A673 (cell line): ENCODE measurements around the gene SSBP3. TPM values are rescaled to one million over a fixed set of nuclear protein-coding genes. Genes with fewer than 3 reads are reported as not detected.

Experiments used
- BruUV-seq: library from RNA; stranded (reverse); fragments of 400-500 nt; replicated peaks from 2 replicates; lab custom pipeline; 2021; lab: Mats Ljungman, UMichigan
- CTCF ChIA-PET: fragments of 300-600 bp; sonication (Branson Sonifier 250); formaldehyde crosslinking; loops from one replicate; lab custom pipeline; 2022; ENCODE audit warnings: antibody characterized with exemption; lab: Charles Lee
- POLR2A ChIA-PET: fragments of 300-600 bp; sonication (Branson Sonifier 250); formaldehyde crosslinking; loops from one replicate; lab custom pipeline; 2022; ENCODE audit warnings: antibody characterized with exemption; ENCODE audit not compliant: low non-redundant PET; lab: Charles Lee
- DNase-seq: peaks from one replicate; pipeline ENCODE4 v3.0.0-alpha.2; 2015; ENCODE audit warnings: low spot score
- H3K27ac ChIP-seq: fragments of 200-600 bp; sonication (generic); 2 replicates; pipeline ENCODE4 v1.5.1; 2016; ENCODE audit warnings: mixed run types, low read depth, mild to moderate bottlenecking, mixed read lengths, antibody characterized with exemption, low read length; ENCODE audit not compliant: poor library complexity, severe bottlenecking
- H3K27me3 ChIP-seq: fragments of 200-600 bp; sonication (generic); replicated peaks from 2 replicates; pipeline ENCODE4 v1.6.1; 2017; ENCODE audit warnings: mixed run types, low read depth, mild to moderate bottlenecking, mixed read lengths, antibody characterized with exemption, low read length; ENCODE audit not compliant: insufficient read depth, poor library complexity
- H3K36me3 ChIP-seq: fragments of 200-600 bp; sonication (generic); 2 replicates; pipeline ENCODE4 v1.6.1; 2016; ENCODE audit warnings: mixed run types, mild to moderate bottlenecking, mixed read lengths, antibody characterized with exemption, low read length; ENCODE audit not compliant: insufficient read depth, poor library complexity, severe bottlenecking
- H3K4me1 ChIP-seq: fragments of 200-600 bp; sonication (generic); 2 replicates; pipeline ENCODE4 v1.6.1; 2017; ENCODE audit warnings: mixed run types, mild to moderate bottlenecking, mixed read lengths, antibody characterized with exemption, low read length; ENCODE audit not compliant: insufficient read depth, poor library complexity, severe bottlenecking
- H3K4me3 ChIP-seq: fragments of 200-600 bp; sonication (generic); 2 replicates; pipeline ENCODE4 v1.5.1; 2016; ENCODE audit warnings: low read depth, mixed run types, mild to moderate bottlenecking, mixed read lengths, low read length; ENCODE audit not compliant: poor library complexity, severe bottlenecking
- H3K9me3 ChIP-seq: fragments of 200-600 bp; sonication (generic); 2 replicates; pipeline ENCODE4 v1.6.1; 2016; ENCODE audit warnings: mixed run types, low read depth, mild to moderate bottlenecking, mixed read lengths, antibody characterized with exemption, low read length; ENCODE audit not compliant: poor library complexity, severe bottlenecking
- EZH2 ChIP-seq: fragments of 200-600 bp; sonication (generic); IDR thresholded peaks from 2 replicates; pipeline ENCODE4 v1.6.1; 2017; ENCODE audit warnings: borderline replicate concordance, low read depth, mild to moderate bottlenecking, mixed read lengths, antibody characterized with exemption, low read length; ENCODE audit not compliant: poor library complexity, severe bottlenecking
- intact Hi-C: fragments of 100-400 bp; cut with micrococcal nuclease; formaldehyde crosslinking; loops from one replicate; pipeline ENCODE4 v1.10.0; 2022; ENCODE audit not compliant: unreplicated experiment
- total RNA-seq: library from RNA; stranded (reverse); gene quantifications from 2 replicates; pipeline ENCODE4 v1.2.3, GENCODE V29; 2021
- TF ChIP-seq, protein P1 (sequence below): fragments of 300-800, 200-600 bp; sonication (generic); conservative IDR thresholded peaks from 2 replicates; pipeline ENCODE4 v1.5.1; 2017; ENCODE audit warnings: low read depth, mild to moderate bottlenecking, antibody characterized with exemption, low read length, moderate library complexity, mixed read lengths

SSBP3 gene
- total RNA-seq, 1 experiment from 2014 or later, result 43.0 TPM

DNA sequence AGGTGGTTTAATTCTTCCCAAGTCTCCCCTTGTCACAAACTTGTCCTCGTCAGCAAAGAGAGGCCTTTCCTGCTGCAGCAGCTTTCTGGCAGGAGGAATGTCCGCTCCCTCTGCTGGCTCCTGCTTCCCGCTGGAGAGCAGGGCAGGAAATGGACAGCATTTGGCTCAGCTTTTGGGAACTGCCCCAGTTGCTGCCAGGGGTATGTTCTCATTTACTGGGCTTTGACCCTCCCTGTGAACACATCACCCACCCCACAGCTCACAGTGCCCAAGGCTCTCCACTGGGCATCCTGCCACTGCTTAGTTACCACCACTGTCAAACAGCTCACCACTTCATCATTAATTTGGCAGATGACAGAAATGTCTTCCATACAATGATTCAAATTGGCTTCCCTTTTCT, 130.8 kb downstream of the SSBP3 start:
- peaks cover 22% of the 10 kb centered on the region for H3K4me1 ChIP-seq
- intact Hi-C loops, result no loop called here
- TF ChIP-seq EZH2, result no peak
- TF ChIP-seq, protein P1, sequence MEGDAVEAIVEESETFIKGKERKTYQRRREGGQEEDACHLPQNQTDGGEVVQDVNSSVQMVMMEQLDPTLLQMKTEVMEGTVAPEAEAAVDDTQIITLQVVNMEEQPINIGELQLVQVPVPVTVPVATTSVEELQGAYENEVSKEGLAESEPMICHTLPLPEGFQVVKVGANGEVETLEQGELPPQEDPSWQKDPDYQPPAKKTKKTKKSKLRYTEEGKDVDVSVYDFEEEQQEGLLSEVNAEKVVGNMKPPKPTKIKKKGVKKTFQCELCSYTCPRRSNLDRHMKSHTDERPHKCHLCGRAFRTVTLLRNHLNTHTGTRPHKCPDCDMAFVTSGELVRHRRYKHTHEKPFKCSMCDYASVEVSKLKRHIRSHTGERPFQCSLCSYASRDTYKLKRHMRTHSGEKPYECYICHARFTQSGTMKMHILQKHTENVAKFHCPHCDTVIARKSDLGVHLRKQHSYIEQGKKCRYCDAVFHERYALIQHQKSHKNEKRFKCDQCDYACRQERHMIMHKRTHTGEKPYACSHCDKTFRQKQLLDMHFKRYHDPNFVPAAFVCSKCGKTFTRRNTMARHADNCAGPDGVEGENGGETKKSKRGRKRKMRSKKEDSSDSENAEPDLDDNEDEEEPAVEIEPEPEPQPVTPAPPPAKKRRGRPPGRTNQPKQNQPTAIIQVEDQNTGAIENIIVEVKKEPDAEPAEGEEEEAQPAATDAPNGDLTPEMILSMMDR, result no peak
- ChIA-PET CTCF (no interaction called here), POLR2A (no interaction called here)
- no peak overlapping the region for H3K27ac ChIP-seq
- BruUV-seq, result no TSS peak
- no peaks in the 10 kb centered on the region for H3K9me3 ChIP-seq
- no peak overlapping the region for H3K4me3 ChIP-seq
- H3K27me3 ChIP-seq, result no peaks in the 10 kb centered on the region
- H3K36me3 ChIP-seq, result no peaks in the 10 kb centered on the region
- no peak for DNase-seq

DNA sequence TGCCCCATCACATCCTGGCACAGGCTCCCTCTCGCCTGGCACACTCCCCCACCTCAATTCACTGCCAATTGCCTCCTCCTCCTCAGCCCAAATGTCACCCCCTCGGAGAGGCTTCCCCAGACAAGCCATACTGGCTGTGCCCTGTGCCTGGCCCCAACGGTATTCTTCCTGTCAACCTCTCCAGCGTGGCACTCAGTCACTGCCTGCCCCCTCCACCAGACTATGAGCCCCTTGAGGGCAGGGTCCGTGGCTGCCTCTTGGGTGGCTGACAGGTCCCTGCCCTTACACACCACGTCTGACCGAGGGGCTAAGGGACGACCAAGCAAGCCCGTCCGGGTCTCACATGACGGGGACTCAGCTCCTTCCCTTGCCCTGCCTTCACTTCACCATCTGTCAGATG, 131.3 kb downstream of the SSBP3 start:
- intact Hi-C loops, result no loop called here
- Histone ChIP-seq H3K36me3 (no peaks in the 10 kb centered on the region), H3K27me3 (no peaks in the 10 kb centered on the region), H3K4me1 (peaks cover 22% of the 10 kb centered on the region), H3K4me3 (no peak overlapping the region), H3K27ac (no peak overlapping the region), H3K9me3 (no peaks in the 10 kb centered on the region)
- no peak for DNase-seq
- CTCF ChIA-PET, result no interaction called here
- POLR2A ChIA-PET, result no interaction called here
- BruUV-seq, result no TSS peak
- TF ChIP-seq, protein P1, result no peak
- no peak for TF ChIP-seq EZH2

DNA sequence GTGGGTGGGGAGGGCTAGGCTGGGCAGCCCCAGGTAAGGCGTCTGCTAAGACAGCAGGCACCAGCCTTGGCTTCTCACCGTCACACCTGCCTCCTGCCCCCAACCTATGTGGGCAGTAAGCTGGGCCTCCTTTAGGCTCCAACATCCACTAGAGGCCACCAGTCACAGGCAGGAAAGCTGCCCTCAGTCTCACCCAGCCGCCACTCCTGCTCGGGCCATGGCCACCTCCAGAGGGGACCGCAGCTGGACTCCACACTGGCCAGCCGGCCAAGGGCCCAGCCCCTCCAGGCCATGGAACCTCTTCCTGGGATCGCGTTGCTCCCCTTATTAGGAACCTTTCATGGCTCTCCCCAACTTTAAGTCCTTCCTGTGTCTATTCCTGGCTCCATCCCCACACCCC, 131.7 kb downstream of the SSBP3 start:
- no peak for TF ChIP-seq EZH2
- TF ChIP-seq, protein P1, result no peak
- H3K36me3 ChIP-seq, result no peaks in the 10 kb centered on the region
- ChIA-PET CTCF (interaction anchor here (0.6 kb wide), 1 partner anchor 78 kb away, joined by 5 read pairs; no protein-coding TSS in a partner anchor), POLR2A (no interaction called here)
- no peaks in the 10 kb centered on the region for H3K27me3 ChIP-seq
- H3K9me3 ChIP-seq, result no peaks in the 10 kb centered on the region
- intact Hi-C loops, result no loop called here
- H3K4me3 ChIP-seq, result no peak overlapping the region
- no peak for DNase-seq
- peaks cover 22% of the 10 kb centered on the region for H3K4me1 ChIP-seq
- no peak overlapping the region for H3K27ac ChIP-seq
- BruUV-seq, result no TSS peak
